NCI-H1436 treated with DMSO at 0.1 percent for 48 hours (cell line): ENCODE results near the gene GOLGA6L10.
"Not testable (repeated sequence)": the region's sequence is repeated elsewhere in the genome, so short reads cannot be mapped to it uniquely, and the experiment has no call there.

Experiments used
- DNase-seq: peaks from one replicate; lab custom pipeline; 2025; lab: John Stamatoyannopoulos, UW

Gene GOLGA6L10

GRCh38 chr15:82299511-82299914 lies 49.8 kb downstream of the GOLGA6L10 start:
- DNase-seq: not testable (repeated sequence)

GRCh38 chr15:82298520-82298919 lies 50.8 kb downstream of the GOLGA6L10 start:
- DNase-seq: no peak

- no peak for DNase-seq
Measured at GRCh38 chr15:82298032-82298431, 51.2 kb downstream of the GOLGA6L10 start.

GRCh38 chr15:82297546-82297945 lies 51.7 kb downstream of the GOLGA6L10 start:
- no peak for DNase-seq

- no peak for DNase-seq
Measured at GRCh38 chr15:82294061-82294690, 55.1 kb downstream of the GOLGA6L10 start.

- no peak for DNase-seq
Measured at GRCh38 chr15:82292271-82292670, 57.0 kb downstream of the GOLGA6L10 start.
